Fibroblast of skin of right biceps (primary cell): ENCODE data around the gene PNKP.

Experiments used
- DNase-seq: peaks from one replicate; pipeline ENCODE4 v3.0.0-alpha.2; 2013

Gene PNKP

GRCh38 chr19:49857061-49857837 is 10.1 kb downstream of the PNKP start:
- DNase-seq, result no peak

- no peak for DNase-seq
These were observed 10.8 kb downstream of the PNKP start for GRCh38 chr19:49856574-49857021.

- no peak for DNase-seq
These were observed 11.5 kb downstream of the PNKP start for GRCh38 chr19:49855676-49856573.

GRCh38 chr19:49855277-49855675 is 12.1 kb downstream of the PNKP start:
- DNase-seq, result no peak

- DNase-seq, result no peak
These were observed 12.8 kb downstream of the PNKP start for GRCh38 chr19:49854378-49855263.

- no peak for DNase-seq
These were observed 13.5 kb downstream of the PNKP start for GRCh38 chr19:49853852-49854377.

GRCh38 chr19:49852631-49853126 is 14.7 kb downstream of the PNKP start:
- no peak for DNase-seq

- DNase-seq, result peak; percentile 58
These were observed 15.7 kb downstream of the PNKP start for GRCh38 chr19:49851456-49852259.

- peak; percentile 93 for DNase-seq
These were observed 16.7 kb downstream of the PNKP start, which contains the start of gene PTOV1 for GRCh38 chr19:49850487-49851342. Gene PTOV1 (plus strand): TSS chr19:49851159.

GRCh38 chr19:49850221-49850486 is 17.2 kb downstream of the PNKP start:
- no peak for DNase-seq

GRCh38 chr19:49849433-49850220 is 17.7 kb downstream of the PNKP start:
- DNase-seq, result no peak

- no peak for DNase-seq
These were observed 18.4 kb downstream of the PNKP start for GRCh38 chr19:49848938-49849337.

- DNase-seq, result peak; percentile 88
These were observed 19.4 kb downstream of the PNKP start for GRCh38 chr19:49847731-49848696.

- no peak for DNase-seq
These were observed 21.0 kb downstream of the PNKP start for GRCh38 chr19:49846408-49846807.

- DNase-seq, result no peak
These were observed 22.0 kb downstream of the PNKP start for GRCh38 chr19:49845414-49845813.

- DNase-seq, result no peak
These were observed 23.0 kb downstream of the PNKP start for GRCh38 chr19:49844138-49845095.

- DNase-seq, result no peak
These were observed 24.1 kb downstream of the PNKP start for GRCh38 chr19:49843265-49843664.
